B cell (primary cell): ENCODE results near the gene ZNF316. TPM values are rescaled to one million over a fixed set of nuclear protein-coding genes. Genes with fewer than 3 reads are reported as not detected.
A peak's percentile ranks its signal among the peaks of the same experiment; 100 is the strongest.

Experiments used
- ATAC-seq: fragments of 200-7000 bp; cut with Tn5 transposase; one replicate; pipeline ENCODE4 v1.10.0; 2021; ENCODE audit warnings: low read depth, mild to moderate bottlenecking, moderate number of reproducible peaks, moderate library complexity
- CTCF ChIA-PET: fragments of 350-600 bp; sonication (Branson Sonifier 250); formaldehyde crosslinking; loops from one replicate; lab custom pipeline; 2021; ENCODE audit warnings: antibody characterized with exemption, inconsistent platforms; lab: Charles Lee
- POLR2A ChIA-PET: fragments of 350-600 bp; sonication (Branson Sonifier 250); formaldehyde crosslinking; loops from one replicate; lab custom pipeline; 2021; ENCODE audit warnings: antibody characterized with exemption; lab: Charles Lee
- DNase-seq: peaks from one replicate; pipeline ENCODE4 v3.0.0; 2013
- H2AFZ ChIP-seq: 2 replicates; pipeline ENCODE4 v1.6.1; 2012; ENCODE audit warnings: mild to moderate bottlenecking, low read depth, low read length; ENCODE audit not compliant: insufficient read depth, poor library complexity, severe bottlenecking
- H3K27ac ChIP-seq, 2 donors: 1 replicate in 1 of 2; 2 replicates in 1 of 2; pipeline ENCODE4 v1.5.1; 2012 to 2013; ENCODE audit warnings: low read length in 2 of 2, mild to moderate bottlenecking in 2 of 2, moderate library complexity in 1 of 2
- H3K27me3 ChIP-seq, 4 experiments: fragments of 200-600 bp in 1 of 4; sonication (generic) in 1 of 4; replicated peaks in 1 of 4; 1 replicate in 2 of 4; 2 replicates in 2 of 4; pipeline versions ENCODE4 v1.6.1 to v1.7.0; 2013 to 2016; ENCODE audit warnings: low read length in 3 of 4, mild to moderate bottlenecking in 2 of 4, mixed read lengths in 1 of 4, moderate library complexity in 1 of 4; ENCODE audit not compliant: insufficient read depth in 4 of 4, control insufficient read depth in 3 of 4; ENCODE audit errors: control extremely low read depth in 1 of 4
- H3K36me3 ChIP-seq, 2 experiments: replicated peaks in 1 of 2; 1 replicate in 1 of 2; 2 replicates in 1 of 2; pipeline versions ENCODE4 v1.6.1 to v1.7.1; 2013; ENCODE audit warnings: low read length in 1 of 2; ENCODE audit not compliant: insufficient read depth in 2 of 2, control insufficient read depth in 1 of 2; ENCODE audit errors: control extremely low read depth in 1 of 2, extremely low read depth in 1 of 2
- H3K4me1 ChIP-seq, 2 donors: fragments of 200-600 bp in 1 of 2; sonication (generic) in 1 of 2; 1 replicate in 1 of 2; 2 replicates in 1 of 2; pipeline versions ENCODE4 v1.5.1 to v1.6.1; 2013 to 2017; ENCODE audit warnings: low read length in 2 of 2; ENCODE audit not compliant: control insufficient read depth in 2 of 2, insufficient read depth in 2 of 2
- H3K4me2 ChIP-seq: replicated peaks from 2 replicates; pipeline ENCODE3; 2012; ENCODE audit warnings: mild to moderate bottlenecking, low read depth, low read length; ENCODE audit not compliant: poor library complexity, severe bottlenecking
- H3K4me3 ChIP-seq, 5 experiments: fragments of 200-600 bp in 1 of 5; sonication (generic) in 1 of 5; 1 replicate in 3 of 5; 2 replicates in 2 of 5; pipeline versions ENCODE4 v1.5.1 to v1.7.0; 2011 to 2016; ENCODE audit warnings: low read length in 4 of 5, mild to moderate bottlenecking in 4 of 5, low read depth in 2 of 5, control low read depth in 1 of 5, moderate library complexity in 1 of 5; ENCODE audit not compliant: insufficient read depth in 1 of 5; ENCODE audit errors: control extremely low read depth in 1 of 5, extremely low read depth in 1 of 5
- H3K79me2 ChIP-seq: fragments of 200-600 bp; sonication (generic); one replicate; pipeline ENCODE4 v1.6.0; 2016; ENCODE audit warnings: low read length; ENCODE audit not compliant: control insufficient read depth, insufficient read depth
- H3K9ac ChIP-seq: fragments of 200-600 bp; sonication (generic); 2 replicates; pipeline ENCODE4 v1.6.1; 2017; ENCODE audit warnings: mild to moderate bottlenecking, low read length, moderate library complexity
- H3K9me3 ChIP-seq, 3 donors: one replicate each; pipeline versions ENCODE4 v1.6.1 to v1.7.1; 2013; ENCODE audit warnings: low read length in 2 of 3; ENCODE audit not compliant: control insufficient read depth in 2 of 3, insufficient read depth in 1 of 3; ENCODE audit errors: control extremely low read depth in 1 of 3
- H4K20me1 ChIP-seq: 2 replicates; pipeline ENCODE4 v1.6.0; 2012; ENCODE audit warnings: mild to moderate bottlenecking, low read length; ENCODE audit not compliant: insufficient read depth, control insufficient read depth, poor library complexity, severe bottlenecking
- H3K27ac Mint-ChIP-seq: one replicate; pipeline ENCODE4 v1.8.0; 2021; ENCODE audit warnings: mixed read lengths
- H3K27me3 Mint-ChIP-seq: one replicate; pipeline ENCODE4 v1.8.0; 2021; ENCODE audit warnings: mixed read lengths
- H3K4me1 Mint-ChIP-seq: one replicate; pipeline ENCODE4 v1.8.0; 2021; ENCODE audit warnings: mixed read lengths
- H3K4me3 Mint-ChIP-seq: one replicate; pipeline ENCODE4 v1.8.0; 2021; ENCODE audit warnings: mixed read lengths
- H3K9me3 Mint-ChIP-seq: one replicate; pipeline ENCODE4 v1.8.0; 2022; ENCODE audit warnings: mixed read lengths; ENCODE audit not compliant: insufficient read depth
- CTCF ChIP-seq: fragments of 200-600 bp; IDR thresholded peaks from one replicate; pipeline ENCODE4 v1.8.0; 2022; ENCODE audit warnings: antibody characterized with exemption, mild to moderate bottlenecking
- EZH2 ChIP-seq: IDR thresholded peaks from 2 replicates; pipeline ENCODE4 v1.6.1; 2012; ENCODE audit warnings: borderline replicate concordance, low read depth, mild to moderate bottlenecking, moderate library complexity, low read length; ENCODE audit not compliant: insufficient read depth, poor library complexity, severe bottlenecking
- WGBS: methylation state at CpG from one replicate; pipeline ENCODE4 v1.1.5; 2013; ENCODE audit warnings: missing lambda C conversion rate; ENCODE audit not compliant: insufficient coverage; 5-methylcytosine and 5-hydroxymethylcytosine counted together
- intact Hi-C: fragments of 100-400 bp; cut with micrococcal nuclease; formaldehyde crosslinking; loops from one replicate; pipeline ENCODE4 v1.10.0; 2022
- polyA plus RNA-seq: library from polyadenylated mRNA; depleted of rRNA; stranded (reverse); fragments of >200 nt; gene quantifications from 2 replicates; pipeline ENCODE4 v1.2.3, GENCODE V29; 2012
- total RNA-seq, 2 donors: library from RNA; stranded (reverse); fragments of 120-200 nt in 1 of 2; gene quantifications; 1 replicate in 1 of 2; 2 replicates in 1 of 2; pipeline versions ENCODE4 v1.2.3 to v1.2.4, GENCODE V29; 2013 to 2022

The ZNF316 gene
- total and polyA plus RNA-seq, 2 donors (not counting 1 experiment from before 2014, with no cell fraction given): 43.6 to 72.6 TPM

- H3K27ac Mint-ChIP-seq: no peak overlapping the region
- Histone ChIP-seq H3K36me3 (peaks cover 0 to 46% of the 10 kb centered on the region in 2 experiments), H3K27me3 (no peaks in the 10 kb centered on the region), H3K9me3 (peaks cover 0 to 24% (median 0%) of the 10 kb centered on the region in 3 donors), H4K20me1 (peaks cover 38% of the 10 kb centered on the region), H3K4me3 (no peak overlapping the region), H3K79me2 (peaks cover 20% of the 10 kb centered on the region), H3K27ac (no peak overlapping the region), H3K9ac (no peak overlapping the region), H3K4me1 (no peaks in the 10 kb centered on the region), H2AFZ (no peak overlapping the region), H3K4me2 (no peak overlapping the region)
- ATAC-seq (no peak), DNase-seq (no peak)
- POLR2A ChIA-PET: no interaction called here
- H3K9me3 Mint-ChIP-seq: no peaks in the 10 kb centered on the region
- no peak for TF ChIP-seq CTCF
- TF ChIP-seq EZH2: no peak
- WGBS: 98% methylated on average over 75 of the region's 75 CpGs
- H3K4me3 Mint-ChIP-seq: no peak overlapping the region
- no peaks in the 10 kb centered on the region for H3K4me1 Mint-ChIP-seq
- CTCF ChIA-PET: no interaction called here
- no peaks in the 10 kb centered on the region for H3K27me3 Mint-ChIP-seq
- intact Hi-C loops: no loop called here
Observed at GRCh38 chr7:6652446-6653011, 15.4 kb downstream of the ZNF316 start.

GRCh38 chr7:6653071-6654003 is 16.2 kb downstream of the ZNF316 start:
- ChIA-PET CTCF (no interaction called here), POLR2A (no interaction called here)
- WGBS: 99% methylated on average over 117 of the region's 146 CpGs
- Histone ChIP-seq H3K27ac (no peak overlapping the region), H3K27me3 (no peaks in the 10 kb centered on the region), H3K4me2 (no peak overlapping the region), H3K9me3 (peaks cover 0 to 24% (median 0%) of the 10 kb centered on the region in 3 donors), H4K20me1 (peaks cover 30% of the 10 kb centered on the region), H3K79me2 (peaks cover 15% of the 10 kb centered on the region), H3K36me3 (peaks cover 0 to 40% of the 10 kb centered on the region in 2 experiments), H3K9ac (no peak overlapping the region), H2AFZ (no peak overlapping the region), H3K4me3 (no peak overlapping the region), H3K4me1 (no peaks in the 10 kb centered on the region)
- Mint-ChIP-seq H3K4me1 (no peaks in the 10 kb centered on the region), H3K4me3 (no peak overlapping the region), H3K27ac (no peak overlapping the region), H3K9me3 (no peaks in the 10 kb centered on the region), H3K27me3 (no peaks in the 10 kb centered on the region)
- TF ChIP-seq CTCF: no peak
- no peak for TF ChIP-seq EZH2
- intact Hi-C loops: no loop called here
- DNase-seq (peak; percentile 4), ATAC-seq (no peak)
